Astrocyte (in vitro differentiated cells and primary cell): ENCODE measurements around the gene RBM46. TPM values are rescaled to one million over a fixed set of nuclear protein-coding genes. Genes with fewer than 3 reads are reported as not detected.

Experiments
- DNase-seq: peaks from one replicate; pipeline ENCODE4 v3.0.0-alpha.2; 2010; ENCODE audit warnings: low read depth
- FAIRE-seq: peaks from 2 replicates; lab custom pipeline; 2011; peaks lifted over from hg19 to GRCh38; lab: Jason Lieb, UNC
- H2AFZ ChIP-seq: 2 replicates; pipeline ENCODE4 v1.6.0; 2012; ENCODE audit warnings: low read depth, low read length, inconsistent platforms
- H3K27ac ChIP-seq: 2 replicates; pipeline ENCODE4 v1.5.1; 2011; ENCODE audit warnings: low read depth, low read length, inconsistent platforms
- H3K27me3 ChIP-seq: 2 replicates; pipeline ENCODE4 v1.6.0; 2011; ENCODE audit warnings: low read length, inconsistent platforms; ENCODE audit not compliant: insufficient read depth
- H3K36me3 ChIP-seq: 2 replicates; pipeline ENCODE4 v1.5.1; 2011; ENCODE audit warnings: low read length, inconsistent platforms; ENCODE audit not compliant: insufficient read depth
- H3K4me1 ChIP-seq: 2 replicates; pipeline ENCODE4 v1.5.1; 2011; ENCODE audit warnings: low read length, inconsistent platforms; ENCODE audit not compliant: insufficient read depth
- H3K4me2 ChIP-seq: 2 replicates; pipeline ENCODE4 v1.6.0; 2012; ENCODE audit warnings: low read length, inconsistent platforms
- H3K4me3 ChIP-seq: 2 replicates; pipeline ENCODE4 v1.5.1; 2011; ENCODE audit warnings: low read depth, mild to moderate bottlenecking, low read length, inconsistent platforms; ENCODE audit not compliant: insufficient read depth
- H3K79me2 ChIP-seq: 2 replicates; pipeline ENCODE4 v1.6.0; 2012; ENCODE audit warnings: mild to moderate bottlenecking, low read length, inconsistent platforms; ENCODE audit not compliant: insufficient read depth
- H3K9ac ChIP-seq: 2 replicates; pipeline ENCODE4 v1.6.0; 2012; ENCODE audit warnings: mild to moderate bottlenecking, low read length, inconsistent platforms
- H3K9me3 ChIP-seq: 2 replicates; pipeline ENCODE4 v1.5.1; 2012; ENCODE audit warnings: low read depth, mild to moderate bottlenecking, low read length, inconsistent platforms; ENCODE audit not compliant: insufficient read depth
- H4K20me1 ChIP-seq: 2 replicates; pipeline ENCODE4 v1.6.0; 2012; ENCODE audit warnings: low read length, inconsistent platforms; ENCODE audit not compliant: insufficient read depth
- H3K27ac Mint-ChIP-seq: one replicate; pipeline ENCODE4 v1.8.0; 2021; ENCODE audit warnings: mild to moderate bottlenecking, mixed read lengths; ENCODE audit not compliant: unreplicated experiment
- H3K27me3 Mint-ChIP-seq: one replicate; pipeline ENCODE4 v1.8.0; 2021; ENCODE audit warnings: low read depth, mixed read lengths; ENCODE audit not compliant: unreplicated experiment
- H3K36me3 Mint-ChIP-seq: one replicate; pipeline ENCODE4 v1.8.0; 2021; ENCODE audit warnings: low read depth, mixed read lengths; ENCODE audit not compliant: unreplicated experiment
- H3K4me1 Mint-ChIP-seq: one replicate; pipeline ENCODE4 v1.8.0; 2021; ENCODE audit warnings: low read depth, mixed read lengths; ENCODE audit not compliant: unreplicated experiment
- H3K4me3 Mint-ChIP-seq: one replicate; pipeline ENCODE4 v1.8.0; 2021; ENCODE audit warnings: mild to moderate bottlenecking, moderate library complexity, mixed read lengths; ENCODE audit not compliant: unreplicated experiment
- H3K9me3 Mint-ChIP-seq: one replicate; pipeline ENCODE4 v1.8.0; 2021; ENCODE audit warnings: mild to moderate bottlenecking, mixed read lengths; ENCODE audit not compliant: unreplicated experiment
- EZH2 ChIP-seq: IDR thresholded peaks from 2 replicates; pipeline ENCODE4 v1.6.1; 2012; ENCODE audit warnings: mild to moderate bottlenecking, low read length, inconsistent platforms; ENCODE audit not compliant: insufficient read depth
- total RNA-seq: library from RNA; stranded (reverse); gene quantifications from 2 replicates; pipeline ENCODE4 v1.2.1, GENCODE V29; 2021
- TF ChIP-seq, protein P1 (sequence below): IDR thresholded peaks from 2 replicates; pipeline ENCODE4 v1.5.1; 2011; ENCODE audit warnings: low read depth, mild to moderate bottlenecking, inconsistent platforms, low read length, moderate library complexity; ENCODE audit not compliant: insufficient read depth

RBM46 gene
- total RNA-seq, 1 donor from 2014 or later, result not detected

DNA sequence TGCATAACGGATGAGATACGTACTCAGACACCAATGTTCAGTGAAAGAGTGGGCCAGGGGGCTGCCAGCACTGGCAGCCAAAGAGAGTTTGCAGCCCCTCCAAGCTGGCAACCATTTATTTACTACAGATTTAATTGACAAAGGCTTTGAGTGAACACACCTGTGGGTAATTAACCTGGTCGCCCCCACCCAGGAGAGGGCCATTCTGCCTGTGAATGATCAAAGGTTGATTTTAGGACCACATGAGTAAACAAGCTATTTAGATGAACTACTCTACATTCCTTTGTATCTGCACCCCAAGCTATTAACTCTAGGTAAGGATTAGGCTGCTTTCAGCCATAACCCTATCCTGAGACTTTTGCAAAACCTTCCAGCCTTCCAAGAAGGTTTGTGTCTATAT is 55.0 kb downstream of the RBM46 start:
- no peaks in the 10 kb centered on the region for H3K9me3 ChIP-seq
- H3K4me2 ChIP-seq, result no peak overlapping the region
- no peaks in the 10 kb centered on the region for H3K4me1 Mint-ChIP-seq
- no peaks in the 10 kb centered on the region for H3K79me2 ChIP-seq
- no peak for TF ChIP-seq EZH2
- TF ChIP-seq, protein P1, sequence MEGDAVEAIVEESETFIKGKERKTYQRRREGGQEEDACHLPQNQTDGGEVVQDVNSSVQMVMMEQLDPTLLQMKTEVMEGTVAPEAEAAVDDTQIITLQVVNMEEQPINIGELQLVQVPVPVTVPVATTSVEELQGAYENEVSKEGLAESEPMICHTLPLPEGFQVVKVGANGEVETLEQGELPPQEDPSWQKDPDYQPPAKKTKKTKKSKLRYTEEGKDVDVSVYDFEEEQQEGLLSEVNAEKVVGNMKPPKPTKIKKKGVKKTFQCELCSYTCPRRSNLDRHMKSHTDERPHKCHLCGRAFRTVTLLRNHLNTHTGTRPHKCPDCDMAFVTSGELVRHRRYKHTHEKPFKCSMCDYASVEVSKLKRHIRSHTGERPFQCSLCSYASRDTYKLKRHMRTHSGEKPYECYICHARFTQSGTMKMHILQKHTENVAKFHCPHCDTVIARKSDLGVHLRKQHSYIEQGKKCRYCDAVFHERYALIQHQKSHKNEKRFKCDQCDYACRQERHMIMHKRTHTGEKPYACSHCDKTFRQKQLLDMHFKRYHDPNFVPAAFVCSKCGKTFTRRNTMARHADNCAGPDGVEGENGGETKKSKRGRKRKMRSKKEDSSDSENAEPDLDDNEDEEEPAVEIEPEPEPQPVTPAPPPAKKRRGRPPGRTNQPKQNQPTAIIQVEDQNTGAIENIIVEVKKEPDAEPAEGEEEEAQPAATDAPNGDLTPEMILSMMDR, result no peak
- no peaks in the 10 kb centered on the region for H3K4me1 ChIP-seq
- H3K9me3 Mint-ChIP-seq, result peaks cover 6% of the 10 kb centered on the region
- H3K36me3 ChIP-seq, result no peaks in the 10 kb centered on the region
- H2AFZ ChIP-seq, result no peak overlapping the region
- H3K36me3 Mint-ChIP-seq, result no peaks in the 10 kb centered on the region
- no peaks in the 10 kb centered on the region for H3K27me3 ChIP-seq
- FAIRE-seq (no peak), DNase-seq (no peak)
- no peak overlapping the region for H3K4me3 Mint-ChIP-seq
- no peak overlapping the region for H3K27ac Mint-ChIP-seq
- H3K27ac ChIP-seq, result no peak overlapping the region
- no peak overlapping the region for H3K9ac ChIP-seq
- H4K20me1 ChIP-seq, result no peaks in the 10 kb centered on the region
- H3K4me3 ChIP-seq, result no peak overlapping the region
- no peaks in the 10 kb centered on the region for H3K27me3 Mint-ChIP-seq

DNA sequence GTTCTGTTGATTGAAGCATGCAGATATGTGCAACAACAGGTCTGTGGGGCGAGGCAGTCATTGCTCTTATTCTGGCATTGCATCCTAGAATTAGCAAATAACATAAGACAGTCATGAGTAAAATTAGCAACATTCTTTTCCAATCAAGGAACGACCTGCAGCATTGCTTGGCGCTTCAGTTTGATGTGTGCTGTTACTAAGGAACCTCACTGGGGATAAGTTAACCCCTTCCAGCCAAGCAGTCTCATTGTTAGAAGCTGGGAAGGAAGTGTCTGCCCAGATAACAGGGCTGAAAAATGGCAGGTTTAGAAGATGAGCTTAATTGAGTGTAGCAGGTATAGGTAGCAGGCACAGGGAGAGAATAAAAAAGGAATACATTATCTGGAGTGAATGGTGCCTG is 55.4 kb downstream of the RBM46 start:
- no peaks in the 10 kb centered on the region for H3K27me3 ChIP-seq
- no peaks in the 10 kb centered on the region for H4K20me1 ChIP-seq
- no peak overlapping the region for H3K4me2 ChIP-seq
- DNase-seq (no peak), FAIRE-seq (no peak)
- no peaks in the 10 kb centered on the region for H3K79me2 ChIP-seq
- Mint-ChIP-seq H3K9me3 (peaks cover 6% of the 10 kb centered on the region), H3K4me3 (no peak overlapping the region), H3K27me3 (no peaks in the 10 kb centered on the region), H3K36me3 (no peaks in the 10 kb centered on the region), H3K27ac (no peak overlapping the region), H3K4me1 (no peaks in the 10 kb centered on the region)
- no peak overlapping the region for H2AFZ ChIP-seq
- H3K27ac ChIP-seq, result no peak overlapping the region
- H3K36me3 ChIP-seq, result no peaks in the 10 kb centered on the region
- TF ChIP-seq EZH2, result no peak
- TF ChIP-seq, protein P1, result no peak
- no peak overlapping the region for H3K9ac ChIP-seq
- no peaks in the 10 kb centered on the region for H3K4me1 ChIP-seq
- no peaks in the 10 kb centered on the region for H3K9me3 ChIP-seq
- no peak overlapping the region for H3K4me3 ChIP-seq

DNA sequence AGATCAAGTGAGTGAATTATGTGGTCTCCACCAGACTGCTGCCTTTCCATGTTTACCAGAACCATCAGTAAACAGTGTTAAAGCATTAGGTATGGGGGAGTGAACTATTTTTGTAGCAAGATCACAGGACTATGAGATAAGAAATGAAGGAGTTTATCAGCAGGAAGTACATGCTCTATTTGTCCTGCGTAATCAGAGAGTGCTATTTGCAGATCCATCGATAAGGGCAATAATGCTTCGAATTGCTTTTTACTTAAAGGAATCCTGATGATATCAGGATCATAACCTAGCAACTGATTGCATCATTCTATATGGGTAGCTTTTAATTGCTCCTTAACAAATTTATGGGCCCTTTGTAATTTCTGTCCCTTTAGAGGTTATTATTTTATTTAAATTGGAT is 57.1 kb downstream of the RBM46 start:
- no peaks in the 10 kb centered on the region for H3K4me1 ChIP-seq
- no peak overlapping the region for H3K27ac Mint-ChIP-seq
- peaks cover 6% of the 10 kb centered on the region for H3K9me3 Mint-ChIP-seq
- H3K27me3 Mint-ChIP-seq, result no peaks in the 10 kb centered on the region
- H3K9ac ChIP-seq, result no peak overlapping the region
- TF ChIP-seq, protein P1, result no peak
- TF ChIP-seq EZH2, result no peak
- H4K20me1 ChIP-seq, result no peaks in the 10 kb centered on the region
- no peaks in the 10 kb centered on the region for H3K27me3 ChIP-seq
- no peaks in the 10 kb centered on the region for H3K9me3 ChIP-seq
- H3K36me3 ChIP-seq, result no peaks in the 10 kb centered on the region
- no peak overlapping the region for H3K4me3 ChIP-seq
- no peak for DNase-seq
- H2AFZ ChIP-seq, result no peak overlapping the region
- FAIRE-seq, result no peak
- H3K27ac ChIP-seq, result no peak overlapping the region
- H3K4me2 ChIP-seq, result no peak overlapping the region
- H3K4me1 Mint-ChIP-seq, result no peaks in the 10 kb centered on the region
- no peak overlapping the region for H3K4me3 Mint-ChIP-seq
- H3K79me2 ChIP-seq, result no peaks in the 10 kb centered on the region
- no peaks in the 10 kb centered on the region for H3K36me3 Mint-ChIP-seq
